IMR-90 (cell line): Measurements from ENCODE around the gene GPR27.

Source experiments
- BHLHE40 ChIP-seq: fragments of 150-350 bp; IDR thresholded peaks from 2 replicates; pipeline ENCODE4 v1.6.1; 2016; ENCODE audit warnings: mild to moderate bottlenecking, low read depth, low read length
- CEBPB ChIP-seq: IDR thresholded peaks from 2 replicates; pipeline ENCODE4 v1.6.1; 2012; ENCODE audit warnings: low read depth, low read length, improper control_type of control experiment
- CHD1 ChIP-seq: IDR thresholded peaks from 2 replicates; pipeline ENCODE4 v1.6.1; 2012; ENCODE audit warnings: low read depth, low read length, improper control_type of control experiment
- CTCF ChIP-seq: conservative IDR thresholded peaks from 2 replicates; pipeline ENCODE4 v1.5.1; 2012; ENCODE audit warnings: mild to moderate bottlenecking, low read depth, low read length, improper control_type of control experiment
- ELK1 ChIP-seq: fragments of 150-350 bp; IDR thresholded peaks from 2 replicates; pipeline ENCODE4 v1.6.1; 2016; ENCODE audit warnings: low read depth, mild to moderate bottlenecking, low read length, moderate library complexity, borderline replicate concordance
- MAZ ChIP-seq: IDR thresholded peaks from 2 replicates; pipeline ENCODE4 v1.6.1; 2012; ENCODE audit warnings: low read depth, mild to moderate bottlenecking, low read length, improper control_type of control experiment, moderate library complexity, borderline replicate concordance
- MXI1 ChIP-seq: IDR thresholded peaks from 2 replicates; pipeline ENCODE4 v1.6.1; 2012; ENCODE audit warnings: low read depth, mild to moderate bottlenecking, low read length, moderate library complexity, borderline replicate concordance
- POLR2A ChIP-seq: IDR thresholded peaks from 2 replicates; pipeline ENCODE4 v1.6.1; 2012; ENCODE audit warnings: mild to moderate bottlenecking, low read depth, low read length
- RCOR1 ChIP-seq: IDR thresholded peaks from 2 replicates; pipeline ENCODE4 v1.6.1; 2012; ENCODE audit warnings: mild to moderate bottlenecking, low read length, improper control_type of control experiment; ENCODE audit not compliant: insufficient replicate concordance
- SMC3 ChIP-seq: fragments of 150-350 bp; IDR thresholded peaks from 2 replicates; pipeline ENCODE4 v1.6.1; 2016; ENCODE audit warnings: low read depth, mild to moderate bottlenecking, antibody characterized with exemption, low read length, moderate library complexity
- TF ChIP-seq, protein P1 (sequence below): fragments of 150-350 bp; IDR thresholded peaks from 2 replicates; pipeline ENCODE4 v1.6.1; 2017; ENCODE audit warnings: mild to moderate bottlenecking, antibody characterized with exemption, low read length, low read depth

DNA sequence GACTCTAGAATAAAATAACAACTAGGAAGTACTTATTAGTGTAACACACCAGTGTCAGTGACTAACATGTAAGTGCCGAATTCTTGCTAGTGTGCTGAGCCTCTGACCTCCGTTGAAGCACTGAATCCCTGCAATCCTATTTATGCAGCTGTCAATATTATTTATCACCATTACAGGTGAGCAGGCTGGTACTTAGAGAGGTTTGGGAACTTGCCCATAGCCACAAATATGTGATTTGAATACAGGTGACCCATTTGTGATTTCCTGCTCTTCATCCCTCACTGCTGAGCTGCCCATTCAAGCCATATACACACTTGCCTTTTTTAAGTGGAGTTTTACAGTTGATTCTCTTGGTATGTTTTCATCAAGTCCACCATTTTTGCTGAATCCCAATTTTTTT is 40.6 kb upstream of the GPR27 start:
- TF ChIP-seq CTCF (no peak), ELK1 (no peak), BHLHE40 (no peak), SMC3 (no peak), POLR2A (no peak), RCOR1 (no peak), CEBPB (no peak), CHD1 (no peak), MAZ (no peak), MXI1 (no peak)
- TF ChIP-seq, protein P1, sequence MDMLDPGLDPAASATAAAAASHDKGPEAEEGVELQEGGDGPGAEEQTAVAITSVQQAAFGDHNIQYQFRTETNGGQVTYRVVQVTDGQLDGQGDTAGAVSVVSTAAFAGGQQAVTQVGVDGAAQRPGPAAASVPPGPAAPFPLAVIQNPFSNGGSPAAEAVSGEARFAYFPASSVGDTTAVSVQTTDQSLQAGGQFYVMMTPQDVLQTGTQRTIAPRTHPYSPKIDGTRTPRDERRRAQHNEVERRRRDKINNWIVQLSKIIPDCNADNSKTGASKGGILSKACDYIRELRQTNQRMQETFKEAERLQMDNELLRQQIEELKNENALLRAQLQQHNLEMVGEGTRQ, result no peak
